NB4 (cell line): ENCODE measurements around the gene PRSS21.

ENCODE experiments used
- DNase-seq: peaks from one replicate; pipeline ENCODE4 v3.0.0; 2010; ENCODE audit warnings: low read depth
- H3K4me3 ChIP-seq: one replicate; pipeline ENCODE4 v1.5.1; 2011; ENCODE audit warnings: mild to moderate bottlenecking, low read depth, low read length, moderate library complexity
- CTCF ChIP-seq: IDR thresholded peaks from one replicate; pipeline ENCODE4 v1.5.1; 2012; ENCODE audit warnings: low read depth, low read length
- MAX ChIP-seq: IDR thresholded peaks from 2 replicates; pipeline ENCODE4 v1.6.1; 2011; ENCODE audit warnings: low read depth, low read length
- MYC ChIP-seq: IDR thresholded peaks from 2 replicates; pipeline ENCODE4 v1.6.1; 2011; ENCODE audit warnings: low read depth, low read length
- POLR2A ChIP-seq: IDR thresholded peaks from 2 replicates; pipeline ENCODE4 v1.6.1; 2011; ENCODE audit warnings: mild to moderate bottlenecking; ENCODE audit not compliant: insufficient read length; ENCODE audit errors: extremely low read depth

PRSS21 gene

GRCh38 chr16:2822496-2822895 is 5.5 kb downstream of the PRSS21 start:
- TF ChIP-seq CTCF (no peak), MAX (no peak), POLR2A (no peak), MYC (no peak)
- no peak overlapping the region for H3K4me3 ChIP-seq
- DNase-seq: no peak

GRCh38 chr16:2824626-2825025 is 7.6 kb downstream of the PRSS21 start:
- TF ChIP-seq CTCF (no peak), MAX (no peak), MYC (no peak), POLR2A (no peak)
- no peak overlapping the region for H3K4me3 ChIP-seq
- DNase-seq: no peak

GRCh38 chr16:2825049-2825742 is 8.2 kb downstream of the PRSS21 start:
- DNase-seq: no peak
- no peak for TF ChIP-seq POLR2A
- TF ChIP-seq CTCF: no peak
- TF ChIP-seq MAX: no peak
- no peak for TF ChIP-seq MYC

GRCh38 chr16:2825906-2826305 is 8.9 kb downstream of the PRSS21 start:
- H3K4me3 ChIP-seq: no peak overlapping the region
- no peak for DNase-seq
- TF ChIP-seq MAX: no peak
- no peak for TF ChIP-seq CTCF
- TF ChIP-seq POLR2A: no peak
- TF ChIP-seq MYC: no peak

More at GRCh38 chr16:2825049-2825742, 8.2 kb downstream of the PRSS21 start:
- no peak overlapping the region for H3K4me3 ChIP-seq

- H3K4me3 ChIP-seq: no peak overlapping the region
- DNase-seq: no peak
- TF ChIP-seq CTCF (no peak), MYC (no peak), MAX (no peak), POLR2A (no peak)
Observed at GRCh38 chr16:2826591-2827373, 9.7 kb downstream of the PRSS21 start.
